ENCODE measurements around the gene CAB39. TPM values are rescaled to one million over a fixed set of nuclear protein-coding genes. Genes with fewer than 3 reads are reported as not detected.

CAB39 gene
- polyA plus RNA-seq, 1 of the 3 experiments (the other 2 are of a cell fraction): 15.7 TPM

DNA sequence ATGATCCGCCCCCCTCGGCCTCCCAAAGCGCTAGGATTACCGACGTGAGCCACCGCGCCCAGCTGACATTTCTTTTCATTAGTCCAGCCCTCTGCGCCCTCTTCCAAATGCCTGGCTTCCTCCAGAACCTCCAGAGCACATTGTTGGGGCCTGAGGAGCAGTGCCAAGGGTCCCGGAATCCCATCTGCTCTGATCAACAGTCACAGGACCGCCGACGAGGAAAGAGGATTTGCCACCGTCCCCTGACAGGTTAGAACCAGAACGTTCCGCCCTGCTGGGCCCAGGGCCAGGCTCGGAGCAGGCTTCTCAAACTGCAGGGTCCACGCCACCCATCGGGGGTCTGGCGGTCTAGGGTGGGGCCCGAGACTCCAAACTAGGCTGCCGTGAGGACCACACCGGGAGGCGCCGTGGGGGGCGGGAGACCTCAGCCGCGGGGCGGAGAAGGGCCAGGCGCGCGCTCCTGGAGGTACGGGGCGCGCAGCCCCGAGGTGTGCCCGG lies 115.2 kb downstream of the CAB39 start (continued):
- TF ChIP-seq, protein P1, sequence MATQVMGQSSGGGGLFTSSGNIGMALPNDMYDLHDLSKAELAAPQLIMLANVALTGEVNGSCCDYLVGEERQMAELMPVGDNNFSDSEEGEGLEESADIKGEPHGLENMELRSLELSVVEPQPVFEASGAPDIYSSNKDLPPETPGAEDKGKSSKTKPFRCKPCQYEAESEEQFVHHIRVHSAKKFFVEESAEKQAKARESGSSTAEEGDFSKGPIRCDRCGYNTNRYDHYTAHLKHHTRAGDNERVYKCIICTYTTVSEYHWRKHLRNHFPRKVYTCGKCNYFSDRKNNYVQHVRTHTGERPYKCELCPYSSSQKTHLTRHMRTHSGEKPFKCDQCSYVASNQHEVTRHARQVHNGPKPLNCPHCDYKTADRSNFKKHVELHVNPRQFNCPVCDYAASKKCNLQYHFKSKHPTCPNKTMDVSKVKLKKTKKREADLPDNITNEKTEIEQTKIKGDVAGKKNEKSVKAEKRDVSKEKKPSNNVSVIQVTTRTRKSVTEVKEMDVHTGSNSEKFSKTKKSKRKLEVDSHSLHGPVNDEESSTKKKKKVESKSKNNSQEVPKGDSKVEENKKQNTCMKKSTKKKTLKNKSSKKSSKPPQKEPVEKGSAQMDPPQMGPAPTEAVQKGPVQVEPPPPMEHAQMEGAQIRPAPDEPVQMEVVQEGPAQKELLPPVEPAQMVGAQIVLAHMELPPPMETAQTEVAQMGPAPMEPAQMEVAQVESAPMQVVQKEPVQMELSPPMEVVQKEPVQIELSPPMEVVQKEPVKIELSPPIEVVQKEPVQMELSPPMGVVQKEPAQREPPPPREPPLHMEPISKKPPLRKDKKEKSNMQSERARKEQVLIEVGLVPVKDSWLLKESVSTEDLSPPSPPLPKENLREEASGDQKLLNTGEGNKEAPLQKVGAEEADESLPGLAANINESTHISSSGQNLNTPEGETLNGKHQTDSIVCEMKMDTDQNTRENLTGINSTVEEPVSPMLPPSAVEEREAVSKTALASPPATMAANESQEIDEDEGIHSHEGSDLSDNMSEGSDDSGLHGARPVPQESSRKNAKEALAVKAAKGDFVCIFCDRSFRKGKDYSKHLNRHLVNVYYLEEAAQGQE (IDR thresholded peaks at IDR 0.05; ENCODE audit: low read depth, low read length): no peak

DNA sequence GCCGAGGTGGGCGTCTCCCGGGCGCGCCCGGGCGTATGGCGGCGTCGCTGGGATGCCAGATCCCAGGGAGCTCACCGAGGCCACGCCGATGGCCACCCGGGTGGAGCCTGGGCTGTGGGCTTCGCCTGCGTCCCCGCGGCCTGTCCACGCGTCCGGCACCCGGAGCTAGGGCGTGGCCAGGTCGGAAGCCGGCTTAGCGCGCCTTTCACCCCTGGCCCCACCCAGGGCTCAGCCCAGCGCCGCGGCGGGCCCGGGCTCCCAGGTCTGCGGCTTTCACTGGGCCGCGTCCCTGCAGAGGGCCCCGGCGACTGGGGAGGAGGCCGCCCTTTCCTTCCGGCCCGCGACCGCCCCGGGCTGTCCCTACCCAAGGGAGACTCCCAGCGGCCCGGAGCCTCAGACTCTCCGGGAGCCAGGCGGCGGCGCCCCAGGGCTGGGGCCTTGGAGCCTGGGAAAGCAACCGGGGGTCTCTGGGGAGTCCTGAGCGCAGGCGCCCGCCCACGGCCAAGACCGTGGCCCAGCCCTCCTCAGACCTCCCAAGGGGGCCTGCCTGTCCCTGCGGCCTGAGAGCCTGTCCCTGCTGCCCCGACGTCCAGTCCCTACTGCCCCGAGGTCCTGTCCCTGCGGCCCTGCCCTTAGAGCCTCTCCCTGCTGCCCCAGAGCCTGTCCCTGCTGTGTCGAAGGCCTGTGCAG lies 115.8 kb downstream of the CAB39 start:
- WGBS (ENCODE audit: low lambda C conversion rate): 96% methylated on average over 5 of the region's 61 CpGs
- Histone ChIP-seq H3K4me1 (ENCODE audit: control insufficient read depth in 1 of 2, insufficient read depth in 2 of 2, low read depth in 1 of 2, low read length in 1 of 2) (no peaks in the 10 kb centered on the region; a peak in 1 of 4 replicates), H3F3A (replicated peaks; ENCODE audit: insufficient read depth) (no peaks in the 10 kb centered on the region), H3K9me3 (no peaks in the 10 kb centered on the region), H4K20me1 (ENCODE audit: insufficient read depth) (no peaks in the 10 kb centered on the region), H3K4me3 (ENCODE audit: low read depth in 2 of 2, low read length in 1 of 2) (no peak overlapping the region), H2AFZ (ENCODE audit: low read depth) (no peak overlapping the region), H3K9me2 (no peaks in the 10 kb centered on the region), H3K79me2 (ENCODE audit: insufficient read depth) (no peaks in the 10 kb centered on the region), H3K36me3 (replicated peaks in 1 of 2; ENCODE audit: control insufficient read depth in 1 of 2, insufficient read depth in 2 of 2, low read length in 1 of 2) (no peaks in the 10 kb centered on the region), H3K4me2 (no peak overlapping the region), H3K9ac (no peak overlapping the region), H3K27ac (ENCODE audit: low read depth in 2 of 2, low read length in 1 of 2) (no peak overlapping the region), H3K27me3 (ENCODE audit: insufficient read depth) (peaks cover 7% of the 10 kb centered on the region; the same call in 1 of the 2 replicates)
- DNase-seq: no peak
- ChIA-PET CTCF (interaction anchor here (1.8 to 8.5 kb wide), 2 partner anchors 85 to 159 kb away, joined by 6 to 171 read pairs; no protein-coding TSS in a partner anchor), POLR2A (no interaction called here)
- TF ChIP-seq, protein P1 (IDR thresholded peaks at IDR 0.05; ENCODE audit: low read depth, low read length): no peak
- TF ChIP-seq TAF1 (IDR thresholded peaks at IDR 0.05; ENCODE audit: borderline replicate concordance, low read depth, low read length) (no peak), MEF2A (IDR thresholded peaks at IDR 0.05; ENCODE audit: borderline replicate concordance, low read depth) (no peak), SIN3A (IDR thresholded peaks at IDR 0.05; ENCODE audit: borderline replicate concordance, low read depth, low read length) (no peak), FOSL2 (IDR thresholded peaks at IDR 0.05; ENCODE audit: borderline replicate concordance, low read depth) (no peak), FOXJ3 (CRISPR knock-in tag; IDR thresholded peaks at IDR 0.05) (no peak), EZH2phosphoT487 (IDR thresholded peaks at IDR 0.05; ENCODE audit: borderline replicate concordance, low read depth) (no peak), EP300 (IDR thresholded peaks at IDR 0.05; ENCODE audit: borderline replicate concordance in 1 of 2, low read depth in 1 of 2, low read length in 1 of 2) (no peak), MXI1 (IDR thresholded peaks at IDR 0.05; ENCODE audit: low read depth, low read length) (no peak), RAD21 (IDR thresholded peaks at IDR 0.05; ENCODE audit: low read length) (no peak), RXRA (IDR thresholded peaks at IDR 0.05; ENCODE audit: borderline replicate concordance, low read depth) (no peak), RFX5 (IDR thresholded peaks at IDR 0.05; ENCODE audit: low read length) (no peak), YY1 (IDR thresholded peaks at IDR 0.05; ENCODE audit: low read depth) (no peak), SMC3 (IDR thresholded peaks at IDR 0.05; ENCODE audit: low read depth, low read length) (no peak)
- TF ChIP-seq, protein P2, sequence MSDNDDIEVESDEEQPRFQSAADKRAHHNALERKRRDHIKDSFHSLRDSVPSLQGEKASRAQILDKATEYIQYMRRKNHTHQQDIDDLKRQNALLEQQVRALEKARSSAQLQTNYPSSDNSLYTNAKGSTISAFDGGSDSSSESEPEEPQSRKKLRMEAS (IDR thresholded peaks at IDR 0.05; ENCODE audit: low read depth): no peak
- TF ChIP-seq, protein P3, sequence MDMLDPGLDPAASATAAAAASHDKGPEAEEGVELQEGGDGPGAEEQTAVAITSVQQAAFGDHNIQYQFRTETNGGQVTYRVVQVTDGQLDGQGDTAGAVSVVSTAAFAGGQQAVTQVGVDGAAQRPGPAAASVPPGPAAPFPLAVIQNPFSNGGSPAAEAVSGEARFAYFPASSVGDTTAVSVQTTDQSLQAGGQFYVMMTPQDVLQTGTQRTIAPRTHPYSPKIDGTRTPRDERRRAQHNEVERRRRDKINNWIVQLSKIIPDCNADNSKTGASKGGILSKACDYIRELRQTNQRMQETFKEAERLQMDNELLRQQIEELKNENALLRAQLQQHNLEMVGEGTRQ (IDR thresholded peaks at IDR 0.05; ENCODE audit: borderline replicate concordance, low read depth, low read length): no peak
- TF ChIP-seq, protein P4, sequence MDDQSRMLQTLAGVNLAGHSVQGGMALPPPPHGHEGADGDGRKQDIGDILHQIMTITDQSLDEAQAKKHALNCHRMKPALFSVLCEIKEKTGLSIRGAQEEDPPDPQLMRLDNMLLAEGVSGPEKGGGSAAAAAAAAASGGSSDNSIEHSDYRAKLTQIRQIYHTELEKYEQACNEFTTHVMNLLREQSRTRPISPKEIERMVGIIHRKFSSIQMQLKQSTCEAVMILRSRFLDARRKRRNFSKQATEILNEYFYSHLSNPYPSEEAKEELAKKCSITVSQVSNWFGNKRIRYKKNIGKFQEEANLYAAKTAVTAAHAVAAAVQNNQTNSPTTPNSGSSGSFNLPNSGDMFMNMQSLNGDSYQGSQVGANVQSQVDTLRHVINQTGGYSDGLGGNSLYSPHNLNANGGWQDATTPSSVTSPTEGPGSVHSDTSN (IDR thresholded peaks at IDR 0.05): no peak
- TF ChIP-seq, protein P5, sequence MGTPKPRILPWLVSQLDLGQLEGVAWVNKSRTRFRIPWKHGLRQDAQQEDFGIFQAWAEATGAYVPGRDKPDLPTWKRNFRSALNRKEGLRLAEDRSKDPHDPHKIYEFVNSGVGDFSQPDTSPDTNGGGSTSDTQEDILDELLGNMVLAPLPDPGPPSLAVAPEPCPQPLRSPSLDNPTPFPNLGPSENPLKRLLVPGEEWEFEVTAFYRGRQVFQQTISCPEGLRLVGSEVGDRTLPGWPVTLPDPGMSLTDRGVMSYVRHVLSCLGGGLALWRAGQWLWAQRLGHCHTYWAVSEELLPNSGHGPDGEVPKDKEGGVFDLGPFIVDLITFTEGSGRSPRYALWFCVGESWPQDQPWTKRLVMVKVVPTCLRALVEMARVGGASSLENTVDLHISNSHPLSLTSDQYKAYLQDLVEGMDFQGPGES (IDR thresholded peaks at IDR 0.05; ENCODE audit: low read depth, low read length): no peak

All from SK-N-SH (cell line).